Measurements from ENCODE around the gene RSF1.

RSF1 gene

DNA sequence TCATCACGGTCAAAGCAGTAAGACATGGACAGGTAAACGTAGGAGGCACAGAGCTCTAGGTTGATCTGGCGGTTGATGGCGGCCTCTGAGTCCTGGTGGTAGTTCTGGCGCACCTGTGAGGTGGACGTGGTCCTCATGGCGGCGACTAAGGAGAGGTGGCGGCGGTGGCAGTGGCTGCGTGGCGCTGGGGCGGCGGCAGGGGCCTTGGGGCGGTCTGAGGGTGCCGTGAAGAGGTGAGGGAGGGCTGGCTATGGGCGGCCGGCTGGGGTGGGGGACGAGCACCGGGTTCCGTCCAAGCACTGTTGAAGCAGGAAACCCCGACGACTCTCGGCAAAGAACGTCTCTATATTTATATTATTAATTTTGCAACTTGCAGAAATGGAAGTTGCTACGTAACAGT, 85.6 kb downstream of the RSF1 start:
- Histone ChIP-seq H3K9me3 (ENCODE audit: control insufficient read depth, insufficient read depth, low read depth, low read length) (no peaks in the 10 kb centered on the region), H3K27ac (ENCODE audit: extremely low read depth, low read depth, low read length) (no peak overlapping the region), H3K4me3 (ENCODE audit: low read depth, low read length) (no peak overlapping the region), H3K4me1 (ENCODE audit: control insufficient read depth, insufficient read depth, low read length) (no peaks in the 10 kb centered on the region), H3K36me3 (ENCODE audit: control insufficient read depth in 2 of 2, insufficient read depth in 1 of 2, low read length in 2 of 2) (peaks cover 3 to 21% of the 10 kb centered on the region in 2 experiments; a peak in 2 of 3 replicates)
- TF ChIP-seq ZNF785 (tag by site-specific recombination; IDR thresholded peaks at IDR 0.05) = no peak
- CTCF ChIA-PET = interaction anchor here (0.7 kb wide), 1 partner anchor 11 kb away, joined by 4 read pairs; no protein-coding TSS in a partner anchor
- POLR2A ChIA-PET = no interaction called here

- POLR2A ChIA-PET = no interaction called here
- H3K36me3 ChIP-seq (ENCODE audit: control insufficient read depth in 2 of 2, insufficient read depth in 1 of 2, low read length in 2 of 2) = peaks cover 0 to 14% of the 10 kb centered on the region in 2 experiments; a peak in 2 of 3 replicates
- no peaks in the 10 kb centered on the region for H3K4me1 ChIP-seq (ENCODE audit: control insufficient read depth, insufficient read depth, low read length)
- no peak overlapping the region for H3K4me3 ChIP-seq (ENCODE audit: low read depth, low read length)
- H3K9me3 ChIP-seq (ENCODE audit: control insufficient read depth, insufficient read depth, low read depth, low read length) = no peaks in the 10 kb centered on the region
- TF ChIP-seq ZNF404 (tag by site-specific recombination; IDR thresholded peaks at IDR 0.05) = no peak
- no peak for TF ChIP-seq ZNF621 (tag by site-specific recombination; IDR thresholded peaks at IDR 0.05)
- TF ChIP-seq ZNF521 (tag by site-specific recombination; IDR thresholded peaks at IDR 0.05) = no peak
- TF ChIP-seq ZBTB11 (tag by site-specific recombination; conservative IDR thresholded peaks at IDR 0.05; ENCODE audit: low read depth) = no peak
- TF ChIP-seq, protein P1, sequence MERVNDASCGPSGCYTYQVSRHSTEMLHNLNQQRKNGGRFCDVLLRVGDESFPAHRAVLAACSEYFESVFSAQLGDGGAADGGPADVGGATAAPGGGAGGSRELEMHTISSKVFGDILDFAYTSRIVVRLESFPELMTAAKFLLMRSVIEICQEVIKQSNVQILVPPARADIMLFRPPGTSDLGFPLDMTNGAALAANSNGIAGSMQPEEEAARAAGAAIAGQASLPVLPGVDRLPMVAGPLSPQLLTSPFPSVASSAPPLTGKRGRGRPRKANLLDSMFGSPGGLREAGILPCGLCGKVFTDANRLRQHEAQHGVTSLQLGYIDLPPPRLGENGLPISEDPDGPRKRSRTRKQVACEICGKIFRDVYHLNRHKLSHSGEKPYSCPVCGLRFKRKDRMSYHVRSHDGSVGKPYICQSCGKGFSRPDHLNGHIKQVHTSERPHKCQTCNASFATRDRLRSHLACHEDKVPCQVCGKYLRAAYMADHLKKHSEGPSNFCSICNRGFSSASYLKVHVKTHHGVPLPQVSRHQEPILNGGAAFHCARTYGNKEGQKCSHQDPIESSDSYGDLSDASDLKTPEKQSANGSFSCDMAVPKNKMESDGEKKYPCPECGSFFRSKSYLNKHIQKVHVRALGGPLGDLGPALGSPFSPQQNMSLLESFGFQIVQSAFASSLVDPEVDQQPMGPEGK (tag by site-specific recombination; IDR thresholded peaks at IDR 0.05) = no peak
- no peak for TF ChIP-seq ZNF707 (tag by site-specific recombination; IDR thresholded peaks at IDR 0.05)
- TF ChIP-seq PRDM2 (tag by site-specific recombination; IDR thresholded peaks at IDR 0.05; ENCODE audit: borderline replicate concordance) = no peak
- TF ChIP-seq, protein P2, sequence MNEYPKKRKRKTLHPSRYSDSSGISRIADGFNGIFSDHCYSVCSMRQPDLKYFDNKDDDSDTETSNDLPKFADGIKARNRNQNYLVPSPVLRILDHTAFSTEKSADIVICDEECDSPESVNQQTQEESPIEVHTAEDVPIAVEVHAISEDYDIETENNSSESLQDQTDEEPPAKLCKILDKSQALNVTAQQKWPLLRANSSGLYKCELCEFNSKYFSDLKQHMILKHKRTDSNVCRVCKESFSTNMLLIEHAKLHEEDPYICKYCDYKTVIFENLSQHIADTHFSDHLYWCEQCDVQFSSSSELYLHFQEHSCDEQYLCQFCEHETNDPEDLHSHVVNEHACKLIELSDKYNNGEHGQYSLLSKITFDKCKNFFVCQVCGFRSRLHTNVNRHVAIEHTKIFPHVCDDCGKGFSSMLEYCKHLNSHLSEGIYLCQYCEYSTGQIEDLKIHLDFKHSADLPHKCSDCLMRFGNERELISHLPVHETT (tag by site-specific recombination; IDR thresholded peaks at IDR 0.05) = no peak
- TF ChIP-seq ZNF211 (tag by site-specific recombination; IDR thresholded peaks at IDR 0.05; ENCODE audit: low read depth) = no peak
- no peak for TF ChIP-seq ZNF350 (tag by site-specific recombination; IDR thresholded peaks at IDR 0.05)
- TF ChIP-seq ZNF157 (tag by site-specific recombination; IDR thresholded peaks at IDR 0.05) = no peak
- no peak for TF ChIP-seq ZNF292 (tag by site-specific recombination; IDR thresholded peaks at IDR 0.05; ENCODE audit: borderline replicate concordance, low read depth)
- TF ChIP-seq ZNF792 (tag by site-specific recombination; IDR thresholded peaks at IDR 0.05) = no peak
- CTCF ChIA-PET = no interaction called here
- no peak overlapping the region for H3K27ac ChIP-seq (ENCODE audit: extremely low read depth, low read depth, low read length)
Observed at GRCh38 chr11:77732143-77732542, 88.4 kb downstream of the RSF1 start.

Data from HEK293 (cell line).